ENCODE data around the gene RAB4B. TPM values are rescaled to one million over a fixed set of nuclear protein-coding genes. Genes with fewer than 3 reads are reported as not detected.
A peak's percentile ranks its signal among the peaks of the same experiment; 100 is the strongest.

RAB4B gene
- total and polyA plus RNA-seq, 2 experiments from 2014 or later: 27.4 to 29.0 TPM

- no peak overlapping the region for H2AFZ ChIP-seq
- Mint-ChIP-seq H3K4me1 (peaks cover 66% of the 10 kb centered on the region), H3K36me3 (ENCODE audit: low read depth) (peaks cover 53% of the 10 kb centered on the region), H3K9me3 (no peaks in the 10 kb centered on the region), H3K27me3 (ENCODE audit: insufficient read depth, low read depth, poor library complexity) (peaks cover 53% of the 10 kb centered on the region), H3K27ac (peak overlapping the region; percentile 88; the same call in 1 of the 2 replicates), H3K4me3 (peak overlapping the region; percentile 56)
- no peak for TF ChIP-seq REST (IDR thresholded peaks at IDR 0.05; ENCODE audit: unreplicated experiment)
- TF ChIP-seq CTCF (conservative IDR thresholded peaks at IDR 0.05; ENCODE audit: low read depth in 2 of 2): no peak
- peaks cover 61% of the 10 kb centered on the region for H3K4me1 ChIP-seq (ENCODE audit: insufficient read depth)
- H3K9me2 ChIP-seq (ENCODE audit: insufficient read depth): no peaks in the 10 kb centered on the region
- 0 out of 2 replicates have a peak overlapping the region, but pooled peaks have one; percentile 64 for H3K27ac ChIP-seq (ENCODE audit: low read depth)
- DNase-seq (ENCODE audit: low spot score): no peak
- peaks cover 55% of the 10 kb centered on the region for H4K20me1 ChIP-seq (replicated peaks; ENCODE audit: insufficient read depth)
- H3K4me2 ChIP-seq: peak overlapping the region; percentile 71; the same call in 1 of the 2 replicates
- no peak for ATAC-seq
- peaks cover 74% of the 10 kb centered on the region for H3K79me2 ChIP-seq (replicated peaks; ENCODE audit: insufficient read depth)
- H3K36me3 ChIP-seq (ENCODE audit: insufficient read depth): peaks cover 8% of the 10 kb centered on the region; the same call in 1 of the 2 replicates
- H3K27me3 ChIP-seq (ENCODE audit: insufficient read depth): no peaks in the 10 kb centered on the region
- H3K4me3 ChIP-seq: peak overlapping the region; percentile 35
- H3F3A ChIP-seq (replicated peaks; ENCODE audit: low read depth): peaks cover 35% of the 10 kb centered on the region
Measured at GRCh38 chr19:40802300-40803169, 24.5 kb downstream of the RAB4B start.

- no peak overlapping the region for H2AFZ ChIP-seq
- H3K36me3 Mint-ChIP-seq (ENCODE audit: low read depth): peaks cover 61% of the 10 kb centered on the region
- peaks cover 62% of the 10 kb centered on the region for H4K20me1 ChIP-seq (replicated peaks; ENCODE audit: insufficient read depth)
- H3K4me3 ChIP-seq: peak overlapping the region; percentile 35
- H3K36me3 ChIP-seq (ENCODE audit: insufficient read depth): peaks cover 8% of the 10 kb centered on the region; the same call in 1 of the 2 replicates
- DNase-seq (ENCODE audit: low spot score) (no peak), ATAC-seq (no peak)
- peaks cover 63% of the 10 kb centered on the region for H3K4me1 ChIP-seq (ENCODE audit: insufficient read depth)
- peak overlapping the region; percentile 56 for H3K4me3 Mint-ChIP-seq
- H3K79me2 ChIP-seq (replicated peaks; ENCODE audit: insufficient read depth): peaks cover 80% of the 10 kb centered on the region
- no peaks in the 10 kb centered on the region for H3K9me3 Mint-ChIP-seq
- H3K27ac Mint-ChIP-seq: peak overlapping the region; percentile 88; the same call in 1 of the 2 replicates
- peak overlapping the region; percentile 64; the same call in 1 of the 2 replicates for H3K27ac ChIP-seq (ENCODE audit: low read depth)
- H3F3A ChIP-seq (replicated peaks; ENCODE audit: low read depth): peaks cover 36% of the 10 kb centered on the region
- no peaks in the 10 kb centered on the region for H3K27me3 ChIP-seq (ENCODE audit: insufficient read depth)
- peaks cover 69% of the 10 kb centered on the region for H3K4me1 Mint-ChIP-seq
- peak overlapping the region; percentile 71 for H3K4me2 ChIP-seq
- no peaks in the 10 kb centered on the region for H3K9me2 ChIP-seq (ENCODE audit: insufficient read depth)
- peaks cover 52% of the 10 kb centered on the region for H3K27me3 Mint-ChIP-seq (ENCODE audit: insufficient read depth, low read depth, poor library complexity)
- TF ChIP-seq CREB1 (CRISPR knock-in tag; IDR thresholded peaks at IDR 0.05; ENCODE audit: low read depth): no peak
- TF ChIP-seq ZNF462 (CRISPR knock-in tag; IDR thresholded peaks at IDR 0.05): no peak
- no peak for TF ChIP-seq EZH2phosphoT487 (IDR thresholded peaks at IDR 0.05; ENCODE audit: unreplicated experiment)
- TF ChIP-seq JUNB (IDR thresholded peaks at IDR 0.05; ENCODE audit: unreplicated experiment): no peak
- no peak for TF ChIP-seq EZH2 (IDR thresholded peaks at IDR 0.05; ENCODE audit: low read depth, unreplicated experiment)
Measured at GRCh38 chr19:40803170-40803856, 25.3 kb downstream of the RAB4B start.
